Measurements from ENCODE around the gene CTRB1.

The CTRB1 gene

GRCh38 chr16:75219088-75219487, 300 bp downstream of the CTRB1 start:
- no peak for TF ChIP-seq CTCF (IDR thresholded peaks at IDR 0.05)

GRCh38 chr16:75219838-75220237, 1.1 kb downstream of the CTRB1 start:
- TF ChIP-seq CTCF (IDR thresholded peaks at IDR 0.05) = no peak

GRCh38 chr16:75222271-75222783, 3.5 kb downstream of the CTRB1 start:
- no peak for TF ChIP-seq CTCF (IDR thresholded peaks at IDR 0.05)

GRCh38 chr16:75224306-75225082, 5.7 kb downstream of the CTRB1 start:
- TF ChIP-seq CTCF (IDR thresholded peaks at IDR 0.05) = no peak

- TF ChIP-seq CTCF (IDR thresholded peaks at IDR 0.05) = no peak
These were observed 6.3 kb downstream of the CTRB1 start for GRCh38 chr16:75225092-75225491.

GRCh38 chr16:75225678-75226515, 7.1 kb downstream of the CTRB1 start:
- TF ChIP-seq CTCF (IDR thresholded peaks at IDR 0.05) = no peak

- no peak for TF ChIP-seq CTCF (IDR thresholded peaks at IDR 0.05)
These were observed 8.0 kb downstream of the CTRB1 start for GRCh38 chr16:75226550-75227360.

Data from LNCAP (cell line).